NCI-H2029 treated with DMSO at 0.1 percent for 48 hours (cell line): ENCODE data around the gene RFX2.

ENCODE experiments used
- DNase-seq: peaks from one replicate; lab custom pipeline; 2025; lab: John Stamatoyannopoulos, UW

Gene RFX2

DNA sequence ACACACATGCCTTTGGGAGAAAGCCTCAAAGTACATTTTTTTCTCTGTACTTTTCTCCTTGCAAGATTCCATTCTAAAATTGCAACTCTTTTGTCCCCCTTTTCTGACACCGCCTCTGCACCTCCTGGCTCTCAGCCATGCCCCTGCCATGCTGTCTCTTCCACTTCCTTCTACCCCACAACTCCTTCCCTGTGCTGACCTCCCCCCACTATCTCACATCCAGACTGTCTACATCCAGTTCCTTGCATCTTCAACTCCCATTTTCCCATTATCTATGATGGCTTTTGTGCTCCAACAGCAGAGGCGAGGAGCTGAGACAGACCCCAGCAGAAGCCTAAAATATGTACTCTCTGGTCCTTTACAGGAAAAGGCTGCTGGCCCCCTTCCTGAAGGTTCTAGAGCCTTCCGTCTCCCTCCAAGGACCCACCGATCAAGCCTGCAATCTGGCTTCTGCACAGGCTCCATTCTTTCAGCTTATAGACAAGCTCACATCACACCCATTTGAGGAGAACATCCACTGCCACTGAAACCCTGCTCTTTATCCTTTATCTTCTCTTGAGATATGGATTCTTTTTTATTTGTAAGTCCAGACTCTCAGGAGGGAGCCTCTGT, 50.2 kb downstream of the RFX2 start:
- DNase-seq = no peak

DNA sequence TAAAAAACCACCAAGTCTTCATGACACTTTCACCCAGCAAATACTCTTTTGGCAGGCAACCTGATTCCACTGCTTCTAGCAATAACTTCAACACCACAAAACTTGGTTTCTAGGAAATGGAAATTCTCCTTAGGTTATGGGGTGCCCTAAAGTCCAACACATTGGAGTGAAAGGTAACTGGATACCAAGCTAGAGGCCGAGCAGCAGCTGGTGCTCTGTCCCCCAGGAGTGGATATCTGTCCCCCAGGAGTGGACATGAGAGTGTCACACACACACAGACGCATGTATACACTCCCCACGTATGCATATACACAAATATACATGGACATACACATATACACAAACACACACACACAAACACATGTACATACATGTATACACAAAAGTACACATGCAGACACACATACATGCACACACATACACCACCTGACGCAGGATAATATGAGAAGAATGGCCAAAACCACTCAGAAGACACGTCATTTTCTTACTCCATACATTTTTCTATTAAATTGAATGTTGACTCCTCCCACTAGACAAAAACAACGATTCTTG, 50.8 kb downstream of the RFX2 start:
- DNase-seq = no peak

DNA sequence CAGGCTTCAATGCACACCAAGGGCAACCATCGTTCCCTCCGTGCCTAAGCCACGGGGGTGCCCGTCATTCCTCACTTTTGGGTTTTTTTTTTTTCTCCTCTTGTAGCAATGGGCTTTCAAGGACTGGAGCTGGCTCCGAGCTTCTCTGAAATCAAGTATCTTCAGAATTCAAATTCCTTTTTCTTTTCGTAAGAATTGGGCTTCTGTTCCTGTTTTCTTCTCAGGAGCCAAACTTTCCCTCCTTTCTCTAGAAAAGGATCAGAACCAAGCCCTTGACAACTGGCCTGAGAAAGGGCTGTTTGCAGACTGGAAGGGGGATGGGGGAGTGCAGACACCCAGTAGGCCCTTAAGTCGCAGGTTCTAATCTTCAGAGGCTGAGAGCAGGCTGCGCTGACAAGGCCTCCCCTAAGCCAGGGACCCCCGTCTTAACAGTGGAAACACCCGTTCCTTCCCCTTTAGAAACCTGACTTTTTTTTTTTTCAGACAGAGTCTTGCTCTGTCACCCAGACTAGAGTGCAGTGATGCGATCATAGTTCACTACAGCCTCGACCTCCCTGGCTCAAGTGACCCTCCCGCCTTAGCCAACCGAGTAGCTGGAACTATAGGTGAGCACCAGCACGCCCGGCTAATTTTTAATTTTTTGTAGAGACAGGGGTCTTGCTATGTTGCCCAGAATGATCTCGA, 51.6 kb downstream of the RFX2 start:
- DNase-seq = no peak

DNA sequence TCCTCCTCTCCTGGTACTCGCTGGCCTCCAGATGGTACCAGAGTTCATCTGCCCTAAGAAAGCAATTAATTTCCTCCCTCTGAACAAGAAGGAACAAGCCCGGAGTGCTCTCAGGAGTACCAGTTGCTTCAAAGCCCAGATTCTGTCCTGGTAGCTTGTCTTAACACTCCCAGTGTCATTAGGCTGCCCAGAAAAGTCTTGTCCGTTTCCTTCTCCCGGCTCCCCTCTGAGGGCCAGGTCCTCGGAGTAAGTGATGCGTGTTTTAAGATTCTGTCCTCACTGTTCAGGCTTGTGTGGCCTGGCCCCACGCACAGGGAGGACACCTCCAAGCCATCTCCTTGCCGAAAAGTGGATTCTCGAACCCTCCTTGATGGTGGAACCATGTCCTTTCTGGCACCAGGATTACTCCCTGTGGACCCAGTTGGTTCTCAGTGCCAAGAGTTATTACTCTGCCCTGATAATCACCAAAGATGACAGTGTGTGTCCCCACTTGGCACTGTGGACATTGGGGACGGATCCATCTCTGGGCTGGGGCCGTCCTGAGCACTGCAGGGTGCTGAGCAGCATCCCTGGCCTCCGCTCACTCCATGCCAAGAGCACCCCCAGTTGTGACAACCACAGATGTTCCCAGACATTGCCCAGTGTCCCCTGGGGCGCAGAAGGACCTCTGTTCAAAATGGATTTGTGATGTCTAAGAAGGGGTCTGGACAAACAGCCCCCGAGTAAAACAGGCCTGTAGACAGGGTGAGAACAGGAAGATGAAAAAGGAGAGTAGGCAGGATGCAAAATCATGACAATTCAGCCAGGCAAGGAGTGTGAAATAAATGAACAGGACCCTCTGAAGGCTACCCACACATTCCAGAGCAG, 52.4 kb downstream of the RFX2 start:
- no peak for DNase-seq

DNA sequence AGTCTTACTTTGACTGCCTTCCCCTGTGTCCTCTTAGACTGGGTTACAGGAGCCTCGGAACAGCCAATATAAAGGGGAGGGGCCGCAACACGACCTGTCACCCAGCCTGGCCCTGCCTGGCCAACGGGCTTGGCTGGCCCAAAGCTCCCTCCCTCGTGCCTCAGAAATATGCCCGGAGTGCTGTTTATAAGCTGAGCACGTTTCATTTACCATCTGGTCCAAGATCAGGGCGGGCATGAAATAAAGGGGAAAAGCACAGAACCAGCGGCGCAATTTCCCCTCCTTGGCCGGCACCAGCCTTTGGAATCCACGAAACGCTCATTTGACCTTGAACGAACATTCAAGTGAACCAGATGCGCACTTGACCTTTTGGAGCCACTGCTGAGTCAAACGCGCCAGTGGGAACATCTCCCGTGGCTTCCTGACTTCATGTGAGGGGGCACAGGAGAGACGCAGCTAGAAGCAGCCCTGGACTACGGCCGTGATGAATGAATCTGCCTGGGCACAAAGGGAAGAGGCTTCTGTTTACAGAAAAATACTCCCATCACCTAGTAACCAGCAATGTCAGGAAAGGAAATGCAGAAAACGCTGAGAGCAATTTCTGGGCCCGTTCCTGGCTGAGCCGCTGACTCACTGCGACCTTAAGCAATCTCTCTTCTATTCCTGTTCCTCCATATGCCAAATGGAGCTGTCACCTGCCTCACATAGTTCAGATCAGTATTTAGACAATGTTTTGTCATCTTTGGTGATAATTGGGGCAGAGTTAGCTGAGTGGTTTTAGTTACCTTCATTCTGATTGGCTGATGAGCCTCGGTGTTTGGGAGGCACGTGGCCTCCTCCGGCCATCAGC, 53.3 kb downstream of the RFX2 start:
- DNase-seq = peak; percentile 86

DNA sequence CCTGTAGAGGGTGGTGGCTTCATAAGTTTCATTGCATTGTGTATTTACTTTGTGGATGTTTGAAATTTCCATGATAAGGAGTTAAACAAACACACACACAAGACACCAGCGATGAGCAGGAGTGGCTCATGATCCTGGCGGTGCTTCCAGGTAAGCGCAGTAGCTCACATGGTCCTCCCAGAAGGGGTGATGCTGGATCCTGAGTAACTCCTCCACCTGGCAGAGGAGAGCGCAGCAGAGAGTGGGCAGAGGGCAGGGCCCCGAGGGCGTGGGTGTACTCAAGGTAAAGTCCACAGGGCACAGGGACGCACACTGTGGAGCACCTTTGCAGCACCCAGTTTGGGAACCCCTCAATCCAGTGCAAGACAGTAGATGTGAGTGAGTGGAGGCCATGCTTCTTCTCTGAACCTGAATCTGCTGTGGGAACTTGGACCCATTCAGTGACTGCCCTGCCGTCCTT, 54.0 kb downstream of the RFX2 start:
- DNase-seq = no peak

DNA sequence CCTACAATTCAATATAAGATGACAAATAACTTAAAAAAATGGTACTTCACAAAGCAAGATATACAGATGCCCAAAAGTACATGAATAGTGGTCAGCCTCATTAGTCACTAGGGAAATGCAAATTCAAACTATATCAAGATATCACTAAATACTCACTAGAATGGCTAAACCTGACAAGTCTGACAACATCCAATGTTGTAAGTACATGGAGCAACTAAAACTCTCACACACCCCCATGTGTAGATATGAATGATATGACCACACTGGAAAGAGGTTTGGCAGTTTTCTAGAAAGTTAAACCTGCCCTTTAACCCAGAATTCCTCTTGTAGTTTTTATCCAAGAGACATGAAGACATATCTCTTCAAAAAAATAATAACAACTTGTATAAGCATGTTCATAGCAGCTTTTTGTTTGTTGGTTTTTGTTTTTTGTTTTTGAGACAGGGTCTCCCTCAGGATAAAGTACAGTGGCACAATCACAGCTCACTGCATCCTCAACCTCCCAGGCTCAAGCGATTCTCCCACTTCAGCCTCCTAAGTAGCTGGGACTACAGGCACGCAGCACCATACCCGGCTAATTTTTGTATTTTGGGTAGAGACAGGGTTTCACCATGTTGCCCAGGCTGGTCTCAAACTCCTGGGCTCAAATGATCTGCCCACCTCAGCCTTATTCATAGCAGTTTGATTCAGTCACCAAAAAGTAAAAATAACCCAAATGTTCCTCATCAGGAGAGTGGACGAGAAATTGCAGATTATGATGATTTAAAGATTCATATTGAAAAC, 55.1 kb downstream of the RFX2 start:
- no peak for DNase-seq

DNA sequence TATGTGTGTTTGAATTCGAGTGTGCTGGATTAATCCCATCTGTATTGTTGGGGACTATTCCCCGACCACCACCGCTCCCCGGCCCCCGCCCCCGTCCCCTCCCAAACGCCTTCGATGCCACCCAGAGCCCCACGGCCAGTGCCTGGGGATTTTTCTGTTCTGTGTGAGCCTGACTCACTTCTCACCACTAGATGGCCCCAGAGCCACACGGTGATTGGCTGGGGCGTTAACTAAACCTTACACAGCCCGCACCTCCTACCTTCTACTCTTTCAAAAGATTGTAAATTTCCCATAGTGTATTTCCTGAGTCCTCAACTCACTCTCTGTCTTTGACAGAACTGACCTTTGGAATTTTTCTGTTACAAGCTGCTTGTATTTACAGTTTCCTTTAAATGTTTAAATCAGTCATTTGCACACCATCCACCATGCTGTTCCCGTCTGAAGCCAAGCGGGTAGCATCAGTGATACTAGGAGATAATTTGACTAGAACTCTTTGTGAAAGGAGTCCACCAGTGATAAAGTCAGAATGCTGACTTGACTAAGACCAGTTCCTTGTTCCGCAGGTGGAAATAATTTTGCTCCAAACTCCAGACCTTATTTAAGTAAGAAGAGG, 61.4 kb downstream of the RFX2 start:
- peak; percentile 85 for DNase-seq

DNA sequence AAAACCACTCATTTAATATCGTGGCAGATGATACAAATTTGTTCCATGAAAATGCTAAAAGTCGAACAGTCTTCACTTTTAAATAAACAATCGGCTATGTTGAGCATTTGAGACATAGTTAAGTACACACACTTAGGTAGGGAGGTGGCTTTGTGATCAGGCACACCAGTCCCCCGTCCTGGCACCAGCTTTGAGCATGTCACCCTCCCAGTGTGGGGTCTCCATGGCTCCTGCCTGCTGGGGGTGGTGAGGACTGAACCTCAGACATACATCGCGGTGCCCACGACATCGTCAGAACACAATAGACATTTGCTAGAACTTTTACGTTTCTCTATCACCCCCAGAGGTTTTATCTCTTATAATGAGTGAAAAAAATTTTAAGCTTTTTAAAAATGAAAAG, 62.0 kb downstream of the RFX2 start:
- no peak for DNase-seq

DNA sequence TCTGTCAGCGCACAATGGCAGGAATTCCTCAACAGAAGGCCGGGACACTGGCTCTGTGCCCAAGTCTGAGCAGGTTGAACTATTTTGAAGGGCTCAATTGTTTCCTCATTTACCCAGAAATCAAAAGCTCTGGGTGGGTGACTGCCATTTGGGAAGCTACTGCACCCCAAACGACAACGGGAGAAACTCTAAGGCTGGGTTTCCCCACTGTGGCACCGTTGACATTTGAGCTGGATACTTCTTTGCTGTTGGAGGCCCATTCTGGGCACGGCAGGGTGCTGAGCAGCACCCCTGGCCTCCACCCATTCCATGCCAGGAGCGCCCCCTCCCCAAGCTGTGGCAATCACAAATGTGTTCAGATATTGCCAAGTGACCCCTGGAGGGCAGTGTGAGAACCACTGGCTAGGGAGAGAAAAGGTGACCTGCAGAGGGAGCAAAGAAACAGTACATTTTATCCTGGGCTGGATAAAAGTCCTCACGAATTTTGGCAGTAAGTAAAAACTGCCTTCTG, 62.5 kb downstream of the RFX2 start:
- no peak for DNase-seq

DNA sequence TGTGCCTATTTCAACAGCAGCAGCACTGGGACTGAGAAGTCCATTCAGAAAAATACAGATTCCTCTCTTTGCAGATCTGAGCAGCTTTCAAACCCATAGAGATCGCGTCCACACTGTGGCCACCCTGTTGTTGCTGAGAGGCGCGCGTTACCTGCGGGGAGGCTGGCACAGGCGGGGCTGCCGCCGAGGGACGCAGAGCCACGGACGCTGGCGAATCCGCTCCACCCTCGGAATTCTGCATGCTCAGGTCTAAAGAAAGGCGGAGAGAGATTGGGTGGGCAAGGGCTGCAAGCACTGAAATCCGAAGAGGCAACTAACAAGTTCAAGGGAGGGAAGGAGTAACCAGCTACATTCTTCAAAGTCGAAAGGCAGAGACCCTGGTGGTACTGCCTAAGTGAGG, 63.0 kb downstream of the RFX2 start:
- DNase-seq = no peak

DNA sequence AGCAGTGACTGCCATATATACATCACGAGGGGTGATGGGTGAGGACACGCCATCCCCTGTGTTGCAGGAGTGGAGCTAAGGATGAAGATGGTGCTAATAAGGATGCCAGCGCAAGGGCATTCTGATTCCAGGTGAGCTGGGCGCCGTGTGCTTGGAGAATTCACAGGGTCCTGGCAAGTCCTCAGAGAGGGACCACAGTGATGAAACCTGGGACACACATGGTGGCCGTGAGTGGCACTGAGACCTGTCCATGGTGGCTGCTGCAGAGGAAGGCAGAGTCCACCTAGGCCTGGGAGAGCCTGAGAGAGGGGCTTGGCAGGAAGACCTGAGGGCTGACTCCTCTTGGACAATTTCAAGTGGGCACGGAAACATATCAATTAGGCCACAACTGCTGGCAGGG, 65.2 kb downstream of the RFX2 start:
- no peak for DNase-seq

DNA sequence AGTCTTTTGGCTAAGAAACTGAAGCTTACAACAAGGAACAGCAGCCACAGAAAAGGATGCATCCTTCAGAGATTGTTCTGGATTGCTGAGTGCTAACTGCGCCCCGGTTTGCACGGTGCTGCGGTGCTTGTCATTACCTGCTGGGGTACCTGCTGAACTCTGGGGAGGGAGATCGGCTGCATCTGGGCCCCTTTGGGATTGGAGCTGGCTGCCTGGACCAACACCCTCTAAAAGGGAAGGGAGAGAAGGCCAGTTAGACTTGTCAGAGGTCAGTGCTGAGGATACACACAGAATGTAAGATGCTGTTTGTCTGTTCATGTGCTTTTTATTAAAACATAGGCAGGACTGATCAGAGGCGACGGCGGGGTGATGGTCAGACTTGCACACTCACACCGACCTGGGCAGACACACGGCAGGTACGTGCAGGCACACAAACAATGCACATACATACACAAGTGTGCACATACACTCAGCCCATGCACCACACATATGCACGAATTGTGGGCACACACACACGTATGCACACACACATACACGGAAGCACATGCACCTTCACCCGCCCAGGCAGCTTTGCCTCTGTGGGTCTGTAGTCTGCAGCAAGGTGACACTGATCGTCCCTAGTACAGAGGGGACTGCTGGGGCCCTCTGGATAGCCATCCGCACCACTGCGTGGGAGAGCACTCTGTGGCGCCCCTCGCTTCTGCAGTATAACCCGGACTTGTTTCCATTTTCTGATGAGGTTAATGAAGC, 66.1 kb downstream of the RFX2 start:
- DNase-seq = no peak

DNA sequence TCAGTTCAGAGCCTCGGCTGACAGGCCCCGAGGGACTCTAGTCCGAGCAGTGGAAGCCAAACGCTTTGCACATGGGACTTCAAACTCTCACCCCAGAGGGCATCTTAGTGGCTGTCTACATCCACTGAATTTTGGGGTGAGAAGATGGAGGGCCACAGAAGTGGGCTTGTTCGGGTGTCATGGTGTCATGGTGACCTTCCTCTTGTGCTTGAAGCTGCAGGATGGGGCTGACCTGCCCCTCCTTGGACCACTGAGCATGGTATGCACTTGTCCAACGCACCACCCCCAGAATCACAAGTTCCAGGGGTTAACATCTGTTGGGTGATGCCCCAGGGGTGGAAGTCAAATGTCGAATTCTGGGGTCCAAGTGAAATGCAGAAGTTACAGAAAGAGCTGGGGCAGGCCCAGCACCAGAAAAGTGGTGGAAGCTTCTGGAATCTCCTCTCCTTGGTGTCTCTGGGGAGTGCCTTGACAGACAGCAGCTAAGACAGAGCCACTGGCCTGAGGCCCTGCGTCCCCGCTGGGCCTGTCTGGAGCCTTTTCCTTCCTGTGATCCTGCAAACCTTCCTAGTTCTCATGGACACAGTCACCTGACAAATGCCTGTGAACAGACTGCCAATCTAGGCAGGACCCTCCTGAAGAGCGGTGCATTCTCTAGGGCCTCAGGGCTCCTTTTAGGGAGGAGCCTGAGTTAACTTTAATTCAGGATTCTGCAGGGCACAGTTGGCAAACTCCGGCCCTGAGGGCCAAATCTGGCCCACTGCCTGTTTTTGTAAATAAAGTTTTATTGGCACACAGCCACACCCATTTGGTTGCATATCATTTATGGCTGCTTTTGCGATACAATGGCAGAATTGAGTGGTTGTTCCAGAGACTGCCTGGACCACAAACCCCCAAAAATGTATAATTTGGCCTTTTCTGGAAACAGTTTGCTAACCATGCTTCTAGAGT, 67.2 kb downstream of the RFX2 start:
- no peak for DNase-seq

DNA sequence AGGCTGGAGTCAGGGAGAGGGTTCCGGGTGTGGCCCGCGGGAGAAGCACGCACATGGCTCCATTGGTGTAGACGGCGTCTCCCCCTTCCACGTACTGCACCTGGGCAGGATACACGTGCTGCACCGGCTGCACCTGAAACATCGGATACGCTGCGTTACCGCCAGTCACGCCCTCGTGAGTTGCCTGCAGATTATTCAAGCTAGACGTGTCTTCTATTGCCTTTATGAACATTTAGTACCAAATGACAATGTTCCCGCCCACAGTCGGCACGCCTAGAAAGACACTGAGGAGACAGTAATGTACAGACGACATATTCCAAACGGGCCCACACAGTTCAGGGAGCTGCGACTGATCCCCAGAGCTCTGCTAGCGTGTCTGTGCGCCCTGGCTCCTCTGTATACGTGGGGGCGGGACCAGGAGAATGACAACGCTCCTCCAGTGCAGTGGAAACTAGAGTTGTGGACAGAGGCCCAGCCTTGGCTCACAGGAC, 68.3 kb downstream of the RFX2 start:
- DNase-seq = no peak

DNA sequence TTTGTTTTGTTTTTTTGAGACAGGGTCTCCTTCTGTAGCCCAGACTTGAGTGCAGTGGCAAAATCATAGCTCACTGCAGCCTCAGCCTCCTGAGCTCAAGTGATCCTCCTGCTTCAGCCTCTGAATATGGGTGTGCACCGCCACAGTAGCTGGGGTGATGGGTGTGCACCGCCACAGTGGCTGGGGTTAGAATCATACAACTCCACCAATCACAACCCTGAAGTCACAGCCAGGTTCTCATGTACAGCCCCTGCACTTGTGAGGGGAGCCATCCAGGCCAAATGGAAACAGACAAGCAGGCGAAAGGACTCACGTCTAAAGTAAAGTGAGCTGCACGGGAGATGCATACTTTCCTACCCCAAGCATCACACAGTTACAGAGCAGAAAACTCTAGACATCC, 69.2 kb downstream of the RFX2 start:
- no peak for DNase-seq

DNA sequence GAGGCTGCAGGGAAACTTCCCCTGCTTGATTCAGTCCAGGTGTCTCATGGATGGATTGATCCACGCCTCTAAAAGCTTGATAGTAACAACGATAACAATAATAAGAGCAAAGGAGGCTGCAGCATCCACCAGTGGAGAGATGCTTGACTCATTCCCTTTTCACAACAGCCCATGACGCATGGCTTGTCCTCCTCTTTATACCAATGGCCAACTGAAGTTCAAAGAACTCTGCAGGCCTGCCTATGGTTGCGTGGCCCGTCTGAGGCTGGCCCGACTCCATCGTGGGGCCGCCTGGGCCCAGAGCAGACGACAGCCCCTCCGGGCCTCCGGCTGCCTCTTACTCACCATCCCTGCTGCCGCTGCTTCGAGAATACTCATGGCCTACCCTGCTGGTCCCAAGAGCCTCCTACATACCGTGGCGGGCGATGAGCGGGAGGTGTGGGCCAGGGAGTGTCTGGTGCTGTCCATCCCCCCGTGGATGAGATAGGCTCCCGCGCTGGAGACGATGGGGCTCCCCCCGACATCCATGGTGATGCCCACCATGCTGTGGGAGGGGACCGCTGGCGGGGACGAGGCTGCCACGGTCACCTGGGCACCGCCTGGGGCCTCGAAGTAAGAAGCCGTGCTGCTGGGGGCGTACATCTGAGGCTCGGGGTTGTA, 70.6 kb downstream of the RFX2 start:
- DNase-seq = no peak
